GM18511 (cell line): ENCODE measurements around the gene DPH2.

Source experiments
- ATAC-seq: cut with Tn5 transposase; IDR thresholded peaks from one replicate; pipeline ENCODE4 v1.9.1; 2021; ENCODE audit warnings: mild to moderate bottlenecking, moderate library complexity; ENCODE audit not compliant: unreplicated experiment

Gene DPH2

GRCh38 chr1:43965316-43965715, 4.5 kb upstream of the DPH2 start:
- no peak for ATAC-seq

GRCh38 chr1:43968348-43968948, 1.4 kb upstream of the DPH2 start:
- no peak for ATAC-seq

- no peak for ATAC-seq
Observed at GRCh38 chr1:43969416-43969745, 429 bp upstream of the DPH2 start.

- ATAC-seq = no peak
Observed at GRCh38 chr1:43970502-43970901, 692 bp downstream of the DPH2 start.

- no peak for ATAC-seq
Observed at GRCh38 chr1:43970911-43971310, 1.1 kb downstream of the DPH2 start.

GRCh38 chr1:43971336-43971980, 1.6 kb downstream of the DPH2 start:
- no peak for ATAC-seq

GRCh38 chr1:43973981-43974442, 4.2 kb downstream of the DPH2 start:
- ATAC-seq = no peak

- ATAC-seq = peak; percentile 67
Observed at GRCh38 chr1:43974443-43975248, 4.8 kb downstream of the DPH2 start, which contains the start of gene ATP6V0B. Gene ATP6V0B (plus strand): TSS chr1:43974960. CDS start chr1:43975041, 81 bp downstream.

- ATAC-seq = peak; percentile 2
Observed at GRCh38 chr1:43975249-43975961, 5.6 kb downstream of the DPH2 start.

- no peak for ATAC-seq
Observed at GRCh38 chr1:43976045-43976444, 6.2 kb downstream of the DPH2 start.

- no peak for ATAC-seq
Observed at GRCh38 chr1:43976890-43977289, 7.1 kb downstream of the DPH2 start.

GRCh38 chr1:43977376-43978263, 7.8 kb downstream of the DPH2 start:
- no peak for ATAC-seq

GRCh38 chr1:43978264-43978550, 8.4 kb downstream of the DPH2 start:
- no peak for ATAC-seq

- no peak for ATAC-seq
Observed at GRCh38 chr1:43978551-43979260, 8.9 kb downstream of the DPH2 start, which contains the start of gene B4GALT2. Gene B4GALT2 (plus strand): TSS chr1:43979210. CDS start chr1:43981161, 1,951 bp downstream.

- no peak for ATAC-seq
Observed at GRCh38 chr1:43979261-43979527, 9.4 kb downstream of the DPH2 start.

- no peak for ATAC-seq
Observed at GRCh38 chr1:43979528-43980254, 9.9 kb downstream of the DPH2 start.

- no peak for ATAC-seq
Observed at GRCh38 chr1:43980255-43981134, 10.7 kb downstream of the DPH2 start.

- no peak for ATAC-seq
Observed at GRCh38 chr1:43981135-43981491, 11.3 kb downstream of the DPH2 start.

- no peak for ATAC-seq
Observed at GRCh38 chr1:43981636-43982035, 11.8 kb downstream of the DPH2 start.
